Lung (tissue), 12 donors: ENCODE results near the gene FGR. TPM values are rescaled to one million over a fixed set of nuclear protein-coding genes. Genes with fewer than 3 reads are reported as not detected.

Experiments used
- ATAC-seq: fragments of 200-7000 bp; cut with Tn5 transposase; one replicate; pipeline ENCODE4 v1.9.1; 2020; ENCODE audit warnings: moderate number of reproducible peaks; ENCODE audit not compliant: insufficient read depth, low FRiP score
- DNase-seq, 3 donors: peaks; one replicate each; pipeline ENCODE4 v3.0.0-alpha.2; 2013 to 2017
- H3K27ac ChIP-seq, 2 donors: one replicate each; pipeline ENCODE4 v1.5.1; 2013; ENCODE audit warnings: mild to moderate bottlenecking in 2 of 2, moderate library complexity in 2 of 2, control low read depth in 1 of 2, inconsistent platforms in 1 of 2, low read depth in 1 of 2, low read length in 1 of 2
- H3K27me3 ChIP-seq, 3 donors: one replicate each; pipeline ENCODE4 v1.5.1; 2013; ENCODE audit warnings: low read length in 2 of 3; ENCODE audit not compliant: control insufficient read depth in 3 of 3, insufficient read depth in 3 of 3
- H3K36me3 ChIP-seq, 4 donors: one replicate each; pipeline ENCODE4 v1.5.1; 2013; ENCODE audit warnings: low read length in 4 of 4, mild to moderate bottlenecking in 1 of 4, moderate library complexity in 1 of 4; ENCODE audit not compliant: control insufficient read depth in 4 of 4, insufficient read depth in 4 of 4
- H3K4me1 ChIP-seq, 5 donors: one replicate each; pipeline ENCODE4 v1.5.1; 2013; ENCODE audit warnings: low read length in 5 of 5, mild to moderate bottlenecking in 2 of 5, moderate library complexity in 1 of 5; ENCODE audit not compliant: control insufficient read depth in 5 of 5, insufficient read depth in 5 of 5
- H3K4me3 ChIP-seq: one replicate; pipeline ENCODE4 v1.5.1; 2013; ENCODE audit warnings: mild to moderate bottlenecking, control low read depth, moderate library complexity
- H3K9ac ChIP-seq, 2 donors: one replicate each; pipeline ENCODE4 v1.5.1; 2013; ENCODE audit warnings: low read length in 2 of 2, control low read depth in 1 of 2; ENCODE audit not compliant: insufficient read depth in 1 of 2
- H3K9me3 ChIP-seq, 4 donors: one replicate each; pipeline ENCODE4 v1.5.1; 2013; ENCODE audit warnings: low read length in 3 of 4, mild to moderate bottlenecking in 1 of 4, moderate library complexity in 1 of 4; ENCODE audit not compliant: control insufficient read depth in 4 of 4, insufficient read depth in 3 of 4
- WGBS, 2 donors: extraction: QIAGEN DNeasy Blood & Tissue Kit; methylation state at CpG; one replicate each; pipeline ENCODE4 v1.1.7; 2013; 5-methylcytosine and 5-hydroxymethylcytosine counted together
- polyA plus RNA-seq, 2 donors: library from polyadenylated mRNA; stranded (reverse); fragments of 200-250 nt; gene quantifications; one replicate each; pipeline ENCODE4 v1.2.1, GENCODE V29; 2013
- total RNA-seq, 2 donors: library from RNA; depleted of rRNA in 1 of 2; stranded (reverse); fragments of >200 nt in 1 of 2; gene quantifications; one replicate each; pipeline ENCODE4 v1.2.1, GENCODE V29; 2014 to 2021
- TF ChIP-seq, protein P1 (sequence below): IDR thresholded peaks from 2 replicates; pipeline ENCODE4 v1.5.1; 2012; ENCODE audit warnings: mild to moderate bottlenecking; ENCODE audit errors: control extremely low read depth, extremely low read depth
- donor health status: control.
- donor health status: control.
- donor health status: Bipolar disorder and iron deficiency.
- donor health status: healthy.
- donor health status: DM: yes; HTN: yes; CAD: no.

FGR gene
- total and polyA plus RNA-seq, 4 donors: 26.6 to 403 (median 111) TPM

DNA sequence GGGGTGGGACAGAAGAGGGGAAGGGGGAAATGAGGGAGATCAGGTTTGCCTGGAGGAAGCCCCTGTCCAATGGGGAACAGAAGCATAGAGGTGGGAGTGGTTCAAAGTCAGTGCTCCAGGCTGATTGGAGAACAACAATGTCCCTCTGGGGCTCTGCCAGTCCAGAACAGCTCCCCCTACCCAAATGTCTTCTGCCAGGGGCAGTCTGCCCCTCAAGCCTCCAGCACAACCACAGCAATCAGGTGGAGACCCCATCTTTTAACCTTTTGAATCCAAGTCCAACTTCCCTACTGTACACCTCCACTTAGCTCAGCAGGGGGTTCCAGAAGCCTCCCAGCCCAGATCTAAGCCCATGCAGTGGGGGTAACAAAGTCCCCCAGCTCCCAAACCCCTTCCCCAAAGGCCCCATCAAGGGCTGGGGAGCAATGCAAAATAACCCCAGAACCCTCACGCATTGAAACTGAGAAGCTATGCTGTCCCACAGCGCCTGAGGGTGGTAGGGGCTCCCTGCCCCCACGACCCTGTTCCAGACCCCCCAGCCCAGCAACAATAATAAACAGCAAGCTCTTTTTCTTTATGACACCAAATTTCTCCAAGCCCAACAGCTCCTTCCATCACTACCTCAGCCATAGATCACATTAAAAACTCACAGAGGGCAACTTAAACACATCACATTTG lies 34.3 kb downstream of the FGR start:
- DNase-seq (peak; percentile 47 to 72 (median 56)), ATAC-seq (no peak)
- Histone ChIP-seq H3K9me3 (no peaks in the 10 kb centered on the region), H3K36me3 (peaks cover 0 to 5% (median under 1%) of the 10 kb centered on the region in 4 donors), H3K27me3 (no peaks in the 10 kb centered on the region), H3K9ac (no peak overlapping the region), H3K4me3 (no peak overlapping the region), H3K4me1 (peaks cover 26 to 58% (median 34%) of the 10 kb centered on the region in 5 donors), H3K27ac (no peak overlapping the region)
- TF ChIP-seq, protein P1, sequence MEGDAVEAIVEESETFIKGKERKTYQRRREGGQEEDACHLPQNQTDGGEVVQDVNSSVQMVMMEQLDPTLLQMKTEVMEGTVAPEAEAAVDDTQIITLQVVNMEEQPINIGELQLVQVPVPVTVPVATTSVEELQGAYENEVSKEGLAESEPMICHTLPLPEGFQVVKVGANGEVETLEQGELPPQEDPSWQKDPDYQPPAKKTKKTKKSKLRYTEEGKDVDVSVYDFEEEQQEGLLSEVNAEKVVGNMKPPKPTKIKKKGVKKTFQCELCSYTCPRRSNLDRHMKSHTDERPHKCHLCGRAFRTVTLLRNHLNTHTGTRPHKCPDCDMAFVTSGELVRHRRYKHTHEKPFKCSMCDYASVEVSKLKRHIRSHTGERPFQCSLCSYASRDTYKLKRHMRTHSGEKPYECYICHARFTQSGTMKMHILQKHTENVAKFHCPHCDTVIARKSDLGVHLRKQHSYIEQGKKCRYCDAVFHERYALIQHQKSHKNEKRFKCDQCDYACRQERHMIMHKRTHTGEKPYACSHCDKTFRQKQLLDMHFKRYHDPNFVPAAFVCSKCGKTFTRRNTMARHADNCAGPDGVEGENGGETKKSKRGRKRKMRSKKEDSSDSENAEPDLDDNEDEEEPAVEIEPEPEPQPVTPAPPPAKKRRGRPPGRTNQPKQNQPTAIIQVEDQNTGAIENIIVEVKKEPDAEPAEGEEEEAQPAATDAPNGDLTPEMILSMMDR: no peak
- WGBS, 2 donors: 56 to 67% methylated on average over 3 of the region's 3 CpGs

GRCh38 chr1:27599605-27600497 lies 35.1 kb downstream of the FGR start:
- H3K27ac ChIP-seq: peak overlapping the region; percentile 35 to 76
- 54 to 57% methylated on average over 9 of the region's 9 CpGs for WGBS, 2 donors
- H3K4me1 ChIP-seq: peaks cover 26 to 56% (median 34%) of the 10 kb centered on the region in 5 donors
- ATAC-seq (no peak), DNase-seq (no peak)
- TF ChIP-seq, protein P1: no peak
- no peaks in the 10 kb centered on the region for H3K9me3 ChIP-seq
- H3K4me3 ChIP-seq: no peak overlapping the region
- H3K27me3 ChIP-seq: no peaks in the 10 kb centered on the region
- peaks cover 0 to 5% (median under 1%) of the 10 kb centered on the region in 4 donors for H3K36me3 ChIP-seq
- no peak overlapping the region for H3K9ac ChIP-seq

DNA sequence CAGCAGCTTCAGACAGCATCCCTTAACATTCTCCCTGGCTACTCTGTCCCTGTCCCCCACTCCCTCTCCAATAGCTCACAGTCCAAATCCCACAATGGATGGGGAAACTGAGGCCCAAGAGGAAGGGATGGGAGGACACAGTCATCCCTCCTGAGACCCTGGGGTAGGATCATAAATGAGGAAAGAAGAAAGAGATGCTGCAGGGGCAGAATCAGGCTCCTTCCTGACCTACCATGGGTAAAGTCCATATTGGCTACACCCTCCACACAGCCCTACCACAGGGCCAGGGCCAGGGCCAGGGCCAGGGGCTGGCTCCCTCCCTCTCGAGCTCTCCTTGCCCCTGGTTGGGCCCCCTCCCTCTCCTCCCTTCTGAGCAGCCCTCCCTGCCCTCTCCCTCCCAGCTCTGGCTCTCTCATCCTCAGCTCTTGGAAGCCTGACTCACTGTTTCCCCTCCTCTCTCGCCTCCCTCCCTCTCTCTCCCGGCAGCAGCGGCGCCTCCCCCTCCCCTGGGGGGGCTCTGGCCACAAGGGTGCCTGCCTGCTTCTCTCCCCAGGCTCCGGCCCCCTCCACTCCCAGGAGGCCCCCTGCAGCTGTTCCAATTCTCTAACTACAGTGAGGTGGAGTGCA lies 36.0 kb downstream of the FGR start:
- DNase-seq (peak; percentile 58 to 80 (median 61)), ATAC-seq (peak; percentile 13)
- TF ChIP-seq, protein P1: no peak
- 5 to 7% methylated on average over 6 of the region's 6 CpGs for WGBS, 2 donors
- Histone ChIP-seq H3K9me3 (no peaks in the 10 kb centered on the region), H3K4me1 (peaks cover 29 to 64% (median 34%) of the 10 kb centered on the region in 5 donors), H3K27me3 (no peaks in the 10 kb centered on the region), H3K4me3 (no peak overlapping the region), H3K9ac (peak overlapping the region in 1 of 2 donors; percentile 55), H3K27ac (peak overlapping the region; percentile 35 to 76), H3K36me3 (peaks cover 0 to 5% (median under 1%) of the 10 kb centered on the region in 4 donors)
